Measurements from ENCODE around the gene MMP25. TPM values are rescaled to one million over a fixed set of nuclear protein-coding genes. Genes with fewer than 3 reads are reported as not detected.
A peak's percentile ranks its signal among the peaks of the same experiment; 100 is the strongest.

Gene MMP25
- total and polyA plus RNA-seq, 9 of the 15 experiments (the other 6 are each of a cell fraction or from before 2014, with no cell fraction given) = 0.03 to 0.04 TPM; not detected in 7

GRCh38 chr16:3003582-3004270 is 42.6 kb upstream of the MMP25 start (continued):
- TF ChIP-seq, protein P1, sequence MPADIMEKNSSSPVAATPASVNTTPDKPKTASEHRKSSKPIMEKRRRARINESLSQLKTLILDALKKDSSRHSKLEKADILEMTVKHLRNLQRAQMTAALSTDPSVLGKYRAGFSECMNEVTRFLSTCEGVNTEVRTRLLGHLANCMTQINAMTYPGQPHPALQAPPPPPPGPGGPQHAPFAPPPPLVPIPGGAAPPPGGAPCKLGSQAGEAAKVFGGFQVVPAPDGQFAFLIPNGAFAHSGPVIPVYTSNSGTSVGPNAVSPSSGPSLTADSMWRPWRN (IDR thresholded peaks at IDR 0.05; ENCODE audit: low read depth) = no peak
- peak; percentile 100 for TF ChIP-seq CTBP1 (IDR thresholded peaks at IDR 0.05; ENCODE audit: borderline replicate concordance)
- TF ChIP-seq ZNF24 (IDR thresholded peaks at IDR 0.05) = no peak
- TF ChIP-seq MIER1 (IDR thresholded peaks at IDR 0.05; ENCODE audit: low read depth) = no peak
- TF ChIP-seq SP1 (CRISPR knock-in tag; IDR thresholded peaks at IDR 0.05) = peak; percentile 88
- TF ChIP-seq, protein P2, sequence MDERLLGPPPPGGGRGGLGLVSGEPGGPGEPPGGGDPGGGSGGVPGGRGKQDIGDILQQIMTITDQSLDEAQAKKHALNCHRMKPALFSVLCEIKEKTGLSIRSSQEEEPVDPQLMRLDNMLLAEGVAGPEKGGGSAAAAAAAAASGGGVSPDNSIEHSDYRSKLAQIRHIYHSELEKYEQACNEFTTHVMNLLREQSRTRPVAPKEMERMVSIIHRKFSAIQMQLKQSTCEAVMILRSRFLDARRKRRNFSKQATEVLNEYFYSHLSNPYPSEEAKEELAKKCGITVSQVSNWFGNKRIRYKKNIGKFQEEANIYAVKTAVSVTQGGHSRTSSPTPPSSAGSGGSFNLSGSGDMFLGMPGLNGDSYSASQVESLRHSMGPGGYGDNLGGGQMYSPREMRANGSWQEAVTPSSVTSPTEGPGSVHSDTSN (CRISPR knock-in tag; IDR thresholded peaks at IDR 0.05; ENCODE audit: low read depth) = peak; percentile 31; the same call in 1 of the 2 replicates
- TF ChIP-seq, protein P2 (tag; conservative IDR thresholded peaks at IDR 0.05; ENCODE audit: low read depth) = peak; percentile 94
- no peak for TF ChIP-seq RNF219 (CRISPR knock-in tag; IDR thresholded peaks at IDR 0.05)
- TF ChIP-seq, protein P3, sequence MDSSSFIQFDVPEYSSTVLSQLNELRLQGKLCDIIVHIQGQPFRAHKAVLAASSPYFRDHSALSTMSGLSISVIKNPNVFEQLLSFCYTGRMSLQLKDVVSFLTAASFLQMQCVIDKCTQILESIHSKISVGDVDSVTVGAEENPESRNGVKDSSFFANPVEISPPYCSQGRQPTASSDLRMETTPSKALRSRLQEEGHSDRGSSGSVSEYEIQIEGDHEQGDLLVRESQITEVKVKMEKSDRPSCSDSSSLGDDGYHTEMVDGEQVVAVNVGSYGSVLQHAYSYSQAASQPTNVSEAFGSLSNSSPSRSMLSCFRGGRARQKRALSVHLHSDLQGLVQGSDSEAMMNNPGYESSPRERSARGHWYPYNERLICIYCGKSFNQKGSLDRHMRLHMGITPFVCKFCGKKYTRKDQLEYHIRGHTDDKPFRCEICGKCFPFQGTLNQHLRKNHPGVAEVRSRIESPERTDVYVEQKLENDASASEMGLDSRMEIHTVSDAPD (CRISPR knock-in tag; IDR thresholded peaks at IDR 0.05) = no peak
- no peak for TF ChIP-seq ZNF324 (CRISPR knock-in tag; IDR thresholded peaks at IDR 0.05)
- TF ChIP-seq ZNF717 (CRISPR knock-in tag; IDR thresholded peaks at IDR 0.05) = no peak
- no peak for TF ChIP-seq ZNF75A (CRISPR knock-in tag; IDR thresholded peaks at IDR 0.05)
- no peak for TF ChIP-seq ZKSCAN8 (CRISPR knock-in tag; IDR thresholded peaks at IDR 0.05)
- TF ChIP-seq ZFP1 (CRISPR knock-in tag; IDR thresholded peaks at IDR 0.05) = no peak
- no peak for TF ChIP-seq NR1H2 (CRISPR knock-in tag; IDR thresholded peaks at IDR 0.05)
- TF ChIP-seq NFRKB (IDR thresholded peaks at IDR 0.05; ENCODE audit: low read depth) = no peak
- no peak for TF ChIP-seq ZC3H8 (IDR thresholded peaks at IDR 0.05)
- no peak for TF ChIP-seq PTRF (tag; IDR thresholded peaks at IDR 0.05)
- TF ChIP-seq NFXL1 (CRISPR knock-in tag; IDR thresholded peaks at IDR 0.05) = no peak
- no peak for TF ChIP-seq GABPB2 (CRISPR knock-in tag; conservative IDR thresholded peaks at IDR 0.05)

Data from K562 (cell line).